Endothelial cell of hepatic sinusoid (primary cell): Measurements from ENCODE around the gene PDXK.

ENCODE experiments used
- in situ Hi-C: cut with HindIII; loops from 2 replicates; pipeline ENCODE4 v1.10.0; 2017; ENCODE audit warnings: low sequenced_read_pairs

PDXK gene

GRCh38 chr21:43775795-43776430 lies 57.0 kb downstream of the PDXK start, which contains the start of gene CSTB:
Gene CSTB (minus strand): TSS chr21:43776308. CDS start chr21:43776269, 39 bp downstream.
- in situ Hi-C loops, result no loop called here

- in situ Hi-C loops, result no loop called here
These were observed 59.0 kb downstream of the PDXK start for GRCh38 chr21:43777953-43778352.

GRCh38 chr21:43778469-43779335 lies 59.8 kb downstream of the PDXK start:
- in situ Hi-C loops, result no loop called here

GRCh38 chr21:43779660-43780059 lies 60.7 kb downstream of the PDXK start:
- in situ Hi-C loops, result no loop called here

GRCh38 chr21:43781846-43782245 lies 62.9 kb downstream of the PDXK start:
- in situ Hi-C loops, result no loop called here

- in situ Hi-C loops, result no loop called here
These were observed 63.6 kb downstream of the PDXK start for GRCh38 chr21:43782431-43783097.

- in situ Hi-C loops, result no loop called here
These were observed 64.3 kb downstream of the PDXK start for GRCh38 chr21:43783098-43783700.

- in situ Hi-C loops, result no loop called here
These were observed 66.2 kb downstream of the PDXK start for GRCh38 chr21:43785134-43785533.

GRCh38 chr21:43786300-43786806 lies 67.4 kb downstream of the PDXK start:
- in situ Hi-C loops, result no loop called here

- in situ Hi-C loops, result no loop called here
These were observed 68.0 kb downstream of the PDXK start for GRCh38 chr21:43786807-43787440.

- in situ Hi-C loops, result no loop called here
These were observed 70.5 kb downstream of the PDXK start, which contains the start of gene RRP1 for GRCh38 chr21:43789276-43790009. Gene RRP1 (plus strand): TSS chr21:43789577. CDS start chr21:43789630, 53 bp downstream.

- in situ Hi-C loops, result no loop called here
These were observed 71.1 kb downstream of the PDXK start for GRCh38 chr21:43790010-43790524.

GRCh38 chr21:43792406-43792805 lies 73.5 kb downstream of the PDXK start:
- in situ Hi-C loops, result no loop called here

GRCh38 chr21:43793243-43793642 lies 74.3 kb downstream of the PDXK start:
- in situ Hi-C loops, result no loop called here

GRCh38 chr21:43794311-43794710 lies 75.4 kb downstream of the PDXK start:
- in situ Hi-C loops, result no loop called here

- in situ Hi-C loops, result no loop called here
These were observed 75.9 kb downstream of the PDXK start for GRCh38 chr21:43794857-43795256.

- in situ Hi-C loops, result no loop called here
These were observed 78.5 kb downstream of the PDXK start for GRCh38 chr21:43797415-43797814.

GRCh38 chr21:43797925-43798715 lies 79.2 kb downstream of the PDXK start:
- in situ Hi-C loops, result no loop called here
